ENCODE results near the gene CD300LD. TPM values are rescaled to one million over a fixed set of nuclear protein-coding genes. Genes with fewer than 3 reads are reported as not detected.

The CD300LD gene
- total RNA-seq, 1 donor from 2014 or later: not detected

- TF ChIP-seq CTCF (conservative IDR thresholded peaks at IDR 0.05): no peak
- peaks cover 40% of the 10 kb centered on the region for H3K27me3 Mint-ChIP-seq (ENCODE audit: low read depth)
- no peaks in the 10 kb centered on the region for H3K36me3 Mint-ChIP-seq (ENCODE audit: low read depth)
- no peak overlapping the region for H3K27ac Mint-ChIP-seq (ENCODE audit: unreplicated experiment)
- DNase-seq (ENCODE audit: low read depth, low spot score): no peak
- no peaks in the 10 kb centered on the region for H3K4me1 Mint-ChIP-seq
- H3K4me3 Mint-ChIP-seq: no peak overlapping the region
- no peaks in the 10 kb centered on the region for H3K9me3 Mint-ChIP-seq
Observed at GRCh38 chr17:74591503-74591902, 580 bp downstream of the CD300LD start.

- peaks cover 7% of the 10 kb centered on the region for H3K9me3 Mint-ChIP-seq
- no peak for DNase-seq (ENCODE audit: low read depth, low spot score)
- no peak for TF ChIP-seq CTCF (conservative IDR thresholded peaks at IDR 0.05)
- peaks cover 12% of the 10 kb centered on the region for H3K27me3 Mint-ChIP-seq (ENCODE audit: low read depth)
- H3K4me1 Mint-ChIP-seq: peaks cover 18% of the 10 kb centered on the region
- no peak overlapping the region for H3K4me3 Mint-ChIP-seq
- H3K36me3 Mint-ChIP-seq (ENCODE audit: low read depth): peaks cover 6% of the 10 kb centered on the region
- no peak overlapping the region for H3K27ac Mint-ChIP-seq (ENCODE audit: unreplicated experiment)
Observed at GRCh38 chr17:74585711-74586110, 6.4 kb downstream of the CD300LD start.

GRCh38 chr17:74584292-74585060 lies 7.6 kb downstream of the CD300LD start:
- Mint-ChIP-seq H3K4me3 (no peak overlapping the region), H3K4me1 (peaks cover 18% of the 10 kb centered on the region), H3K9me3 (peaks cover 7% of the 10 kb centered on the region), H3K36me3 (ENCODE audit: low read depth) (peaks cover 6% of the 10 kb centered on the region), H3K27me3 (ENCODE audit: low read depth) (peaks cover 6% of the 10 kb centered on the region), H3K27ac (ENCODE audit: unreplicated experiment) (no peak overlapping the region)
- no peak for TF ChIP-seq CTCF (conservative IDR thresholded peaks at IDR 0.05)
- DNase-seq (ENCODE audit: low read depth, low spot score): peak; percentile 12

- H3K9me3 Mint-ChIP-seq: peaks cover 7% of the 10 kb centered on the region
- H3K36me3 Mint-ChIP-seq (ENCODE audit: low read depth): peaks cover 6% of the 10 kb centered on the region
- H3K4me3 Mint-ChIP-seq: no peak overlapping the region
- H3K27ac Mint-ChIP-seq (ENCODE audit: unreplicated experiment): no peak overlapping the region
- H3K4me1 Mint-ChIP-seq: peaks cover 18% of the 10 kb centered on the region
- DNase-seq (ENCODE audit: low read depth, low spot score): no peak
- no peak for TF ChIP-seq CTCF (conservative IDR thresholded peaks at IDR 0.05)
- peaks cover 9% of the 10 kb centered on the region for H3K27me3 Mint-ChIP-seq (ENCODE audit: low read depth)
Observed at GRCh38 chr17:74582633-74583032, 9.4 kb downstream of the CD300LD start.

- peaks cover 24% of the 10 kb centered on the region for H3K27me3 Mint-ChIP-seq (ENCODE audit: low read depth)
- no peak for TF ChIP-seq CTCF (conservative IDR thresholded peaks at IDR 0.05)
- no peak for DNase-seq (ENCODE audit: low read depth, low spot score)
- no peak overlapping the region for H3K4me3 Mint-ChIP-seq
- H3K4me1 Mint-ChIP-seq: peaks cover 15% of the 10 kb centered on the region
- H3K9me3 Mint-ChIP-seq: peaks cover 12% of the 10 kb centered on the region
- no peak overlapping the region for H3K27ac Mint-ChIP-seq (ENCODE audit: unreplicated experiment)
- peaks cover 6% of the 10 kb centered on the region for H3K36me3 Mint-ChIP-seq (ENCODE audit: low read depth)
Observed at GRCh38 chr17:74579900-74580299, 12.2 kb downstream of the CD300LD start.

Measured in neural crest cell (in vitro differentiated cells).